ENCODE measurements around the gene SRRM4. TPM values are rescaled to one million over a fixed set of nuclear protein-coding genes. Genes with fewer than 3 reads are reported as not detected.
A peak's percentile ranks its signal among the peaks of the same experiment; 100 is the strongest.

The SRRM4 gene
- total and polyA plus RNA-seq, 3 donors from 2014 or later: 0.37 to 1.4 (median 0.79) TPM

DNA sequence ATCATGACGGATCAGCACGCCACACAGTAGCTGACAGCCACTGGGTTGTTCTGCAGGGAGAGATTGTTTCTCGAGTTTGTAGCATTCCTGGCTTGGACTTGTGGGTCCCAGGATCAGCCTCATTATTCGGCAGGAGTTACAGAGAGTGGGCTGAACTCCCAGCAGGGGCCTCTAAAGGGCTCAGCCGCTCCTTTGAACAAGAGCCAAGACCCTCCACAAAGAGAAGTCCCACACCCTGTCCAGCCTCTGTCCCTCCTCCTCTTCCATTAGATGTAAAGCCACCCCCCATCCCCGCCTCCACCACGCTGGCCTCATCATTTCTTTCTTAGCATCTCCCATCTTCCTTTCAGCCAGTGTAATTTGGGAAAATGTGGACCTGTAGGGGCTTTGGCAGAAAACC lies 100.7 kb downstream of the SRRM4 start:
- H3K36me3 ChIP-seq (ENCODE audit: low read depth, missing control alignments): no peaks in the 10 kb centered on the region
- no peak overlapping the region for H3K4me3 ChIP-seq
- no peaks in the 10 kb centered on the region for H3K9me3 ChIP-seq
- TF ChIP-seq, protein P1, sequence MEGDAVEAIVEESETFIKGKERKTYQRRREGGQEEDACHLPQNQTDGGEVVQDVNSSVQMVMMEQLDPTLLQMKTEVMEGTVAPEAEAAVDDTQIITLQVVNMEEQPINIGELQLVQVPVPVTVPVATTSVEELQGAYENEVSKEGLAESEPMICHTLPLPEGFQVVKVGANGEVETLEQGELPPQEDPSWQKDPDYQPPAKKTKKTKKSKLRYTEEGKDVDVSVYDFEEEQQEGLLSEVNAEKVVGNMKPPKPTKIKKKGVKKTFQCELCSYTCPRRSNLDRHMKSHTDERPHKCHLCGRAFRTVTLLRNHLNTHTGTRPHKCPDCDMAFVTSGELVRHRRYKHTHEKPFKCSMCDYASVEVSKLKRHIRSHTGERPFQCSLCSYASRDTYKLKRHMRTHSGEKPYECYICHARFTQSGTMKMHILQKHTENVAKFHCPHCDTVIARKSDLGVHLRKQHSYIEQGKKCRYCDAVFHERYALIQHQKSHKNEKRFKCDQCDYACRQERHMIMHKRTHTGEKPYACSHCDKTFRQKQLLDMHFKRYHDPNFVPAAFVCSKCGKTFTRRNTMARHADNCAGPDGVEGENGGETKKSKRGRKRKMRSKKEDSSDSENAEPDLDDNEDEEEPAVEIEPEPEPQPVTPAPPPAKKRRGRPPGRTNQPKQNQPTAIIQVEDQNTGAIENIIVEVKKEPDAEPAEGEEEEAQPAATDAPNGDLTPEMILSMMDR (IDR thresholded peaks at IDR 0.05): no peak
- TF ChIP-seq POLR2A (IDR thresholded peaks at IDR 0.05): no peak
- intact Hi-C loops (cut with DNase I; ENCODE audit: low total_unique reads): no loop called here
- WGBS, 2 donors: 54% methylated on average over 7 of the region's 7 CpGs
- H3K27me3 ChIP-seq: no peaks in the 10 kb centered on the region
- DNase-seq: no peak
- no peak overlapping the region for H3K27ac ChIP-seq
- H3K4me1 ChIP-seq: no peaks in the 10 kb centered on the region

DNA sequence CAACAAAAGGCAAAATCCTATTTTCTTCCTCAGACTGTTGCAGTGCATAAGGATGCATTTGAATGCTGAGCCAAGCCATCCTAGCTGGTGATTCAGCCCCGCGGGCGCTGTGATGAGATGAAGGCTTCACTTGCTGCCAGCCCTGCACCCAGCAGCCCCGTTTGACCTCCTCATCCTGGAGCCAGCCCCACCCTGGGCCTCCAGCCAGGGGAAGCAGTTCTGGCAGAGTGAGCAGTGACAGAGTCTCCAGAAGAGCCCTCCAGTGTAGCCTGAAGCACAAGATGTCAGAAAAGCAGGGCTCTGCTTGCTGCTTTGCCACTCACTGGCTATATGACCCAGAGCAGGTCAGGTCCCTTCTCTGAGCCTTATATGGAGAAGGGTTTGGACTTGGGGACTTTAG lies 101.2 kb downstream of the SRRM4 start:
- WGBS, 2 donors: 49 to 66% methylated on average over 4 of the region's 4 CpGs
- intact Hi-C loops (cut with DNase I; ENCODE audit: low total_unique reads): no loop called here
- H3K4me1 ChIP-seq: no peaks in the 10 kb centered on the region
- no peaks in the 10 kb centered on the region for H3K27me3 ChIP-seq
- no peaks in the 10 kb centered on the region for H3K9me3 ChIP-seq
- H3K36me3 ChIP-seq (ENCODE audit: low read depth, missing control alignments): no peaks in the 10 kb centered on the region
- H3K27ac ChIP-seq: no peak overlapping the region
- no peak for TF ChIP-seq POLR2A (IDR thresholded peaks at IDR 0.05)
- TF ChIP-seq, protein P1 (IDR thresholded peaks at IDR 0.05): no peak
- DNase-seq: no peak
- no peak overlapping the region for H3K4me3 ChIP-seq

DNA sequence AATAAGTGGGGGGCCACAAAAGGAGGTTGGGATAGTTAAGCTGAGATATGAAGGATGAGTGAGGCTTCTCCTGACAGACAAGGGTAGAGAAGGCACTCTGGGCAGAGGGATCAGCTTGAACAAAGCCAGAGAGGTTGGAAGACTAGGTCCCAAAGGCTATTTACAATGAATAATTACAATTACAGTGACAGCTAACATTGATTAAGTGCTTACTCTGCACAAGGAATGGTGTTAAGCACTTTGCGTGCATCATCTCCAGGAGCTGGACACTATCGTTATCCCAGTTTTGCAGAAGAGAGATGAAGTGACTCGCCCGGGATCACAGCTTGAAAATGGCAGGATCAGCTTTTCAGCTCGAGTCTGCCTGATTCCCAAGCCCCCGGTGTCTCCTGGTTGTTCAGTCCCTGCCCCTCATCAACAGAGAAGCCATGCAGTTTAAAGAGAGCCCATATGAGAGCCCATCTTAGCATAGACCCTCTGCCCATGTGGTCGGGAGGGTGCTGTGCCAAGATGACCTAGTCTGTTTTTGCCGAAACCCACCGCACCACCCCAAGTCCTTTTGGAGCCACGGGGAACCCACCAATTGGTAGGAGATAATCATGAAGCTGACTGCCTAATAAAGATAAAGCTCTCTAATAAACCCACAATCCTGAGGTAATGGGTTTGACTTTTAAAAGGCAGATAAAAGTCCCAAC lies 107.5 kb downstream of the SRRM4 start:
- 60 to 69% methylated on average over 10 of the region's 10 CpGs for WGBS, 2 donors
- H3K4me1 ChIP-seq: no peaks in the 10 kb centered on the region
- H3K9me3 ChIP-seq: no peaks in the 10 kb centered on the region
- H3K27me3 ChIP-seq: no peaks in the 10 kb centered on the region
- TF ChIP-seq, protein P1 (IDR thresholded peaks at IDR 0.05): no peak
- TF ChIP-seq POLR2A (IDR thresholded peaks at IDR 0.05): no peak
- H3K36me3 ChIP-seq (ENCODE audit: low read depth, missing control alignments): no peaks in the 10 kb centered on the region
- no peak for DNase-seq
- intact Hi-C loops (cut with DNase I; ENCODE audit: low total_unique reads): no loop called here
- H3K4me3 ChIP-seq: no peak overlapping the region
- no peak overlapping the region for H3K27ac ChIP-seq

DNA sequence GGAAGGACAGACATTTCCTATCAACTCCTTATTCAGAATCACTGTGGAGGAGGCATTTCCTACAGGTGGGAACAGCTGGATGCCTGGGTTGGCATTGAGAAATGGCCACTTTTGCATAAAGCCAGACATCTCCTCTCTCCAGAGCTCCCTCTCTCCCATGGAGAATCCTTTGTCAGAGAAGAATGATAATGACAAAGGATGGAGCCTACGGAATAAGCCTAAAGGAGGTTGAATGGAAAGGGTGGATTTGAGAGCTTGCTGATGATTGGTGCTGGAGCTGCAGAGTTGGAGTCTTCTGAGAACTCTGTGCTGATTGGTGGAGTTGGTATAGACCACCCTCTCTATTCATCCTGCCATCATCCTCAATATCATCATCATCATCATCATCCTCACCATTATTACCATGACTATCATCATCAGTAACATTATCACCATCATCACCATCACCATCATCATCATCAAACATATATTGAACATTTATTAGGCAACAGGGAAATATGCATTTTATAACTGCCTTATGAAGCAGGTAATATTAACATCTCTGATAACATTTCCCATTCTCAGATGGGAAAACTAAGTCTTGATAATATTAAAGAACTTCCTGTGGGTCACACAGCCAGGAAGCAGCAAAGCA lies 108.2 kb downstream of the SRRM4 start:
- WGBS, 2 donors: 42 to 55% methylated on average over 1 of the region's 1 CpG
- no peaks in the 10 kb centered on the region for H3K27me3 ChIP-seq
- no peak overlapping the region for H3K27ac ChIP-seq
- peak; percentile 57 for DNase-seq
- H3K4me3 ChIP-seq: no peak overlapping the region
- no peaks in the 10 kb centered on the region for H3K36me3 ChIP-seq (ENCODE audit: low read depth, missing control alignments)
- no peaks in the 10 kb centered on the region for H3K9me3 ChIP-seq
- intact Hi-C loops (cut with DNase I; ENCODE audit: low total_unique reads): no loop called here
- H3K4me1 ChIP-seq: no peaks in the 10 kb centered on the region
- no peak for TF ChIP-seq POLR2A (IDR thresholded peaks at IDR 0.05)
- TF ChIP-seq, protein P1 (IDR thresholded peaks at IDR 0.05): no peak

Measured in testis (tissue), 3 donors.